ENCODE data around the gene USP1. TPM values are rescaled to one million over a fixed set of nuclear protein-coding genes. Genes with fewer than 3 reads are reported as not detected.

USP1 gene
- total RNA-seq, 4 donors from 2014 or later, result 17.6 to 26.4 (median 20.7) TPM

DNA sequence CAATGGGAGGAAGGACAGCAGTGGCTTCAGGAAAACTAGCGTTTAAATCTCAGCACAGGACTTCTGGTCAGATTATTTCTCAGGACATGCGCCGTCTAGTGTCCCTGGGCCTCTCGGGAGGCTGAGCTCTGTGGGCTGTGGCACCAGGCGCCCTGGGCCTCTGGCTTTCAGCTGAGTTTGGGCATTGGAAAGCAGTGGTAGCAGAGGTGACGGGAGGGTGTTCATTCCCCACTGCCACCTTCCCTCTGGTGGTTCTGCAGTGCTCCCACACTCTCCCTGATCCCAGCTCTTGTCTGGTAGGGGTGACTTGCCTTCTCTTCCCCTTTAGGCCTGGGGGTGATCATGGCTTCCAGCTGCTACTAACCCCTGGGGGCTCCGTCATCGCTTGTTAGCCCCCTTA is 42.2 kb upstream of the USP1 start:
- Histone ChIP-seq H3K27me3 (no peaks in the 10 kb centered on the region), H3K36me3 (no peaks in the 10 kb centered on the region), H3K4me1 (peaks cover 4% of the 10 kb centered on the region), H3K9me3 (no peaks in the 10 kb centered on the region), H3K27ac (no peak overlapping the region), H3K4me3 (no peak overlapping the region)
- 92% methylated on average over 8 of the region's 8 CpGs for WGBS
- TF ChIP-seq EP300 (IDR thresholded peaks at IDR 0.05) (no peak), POLR2A (IDR thresholded peaks at IDR 0.05) (no peak), POLR2AphosphoS5 (IDR thresholded peaks at IDR 0.05) (no peak)
- TF ChIP-seq, protein P1, sequence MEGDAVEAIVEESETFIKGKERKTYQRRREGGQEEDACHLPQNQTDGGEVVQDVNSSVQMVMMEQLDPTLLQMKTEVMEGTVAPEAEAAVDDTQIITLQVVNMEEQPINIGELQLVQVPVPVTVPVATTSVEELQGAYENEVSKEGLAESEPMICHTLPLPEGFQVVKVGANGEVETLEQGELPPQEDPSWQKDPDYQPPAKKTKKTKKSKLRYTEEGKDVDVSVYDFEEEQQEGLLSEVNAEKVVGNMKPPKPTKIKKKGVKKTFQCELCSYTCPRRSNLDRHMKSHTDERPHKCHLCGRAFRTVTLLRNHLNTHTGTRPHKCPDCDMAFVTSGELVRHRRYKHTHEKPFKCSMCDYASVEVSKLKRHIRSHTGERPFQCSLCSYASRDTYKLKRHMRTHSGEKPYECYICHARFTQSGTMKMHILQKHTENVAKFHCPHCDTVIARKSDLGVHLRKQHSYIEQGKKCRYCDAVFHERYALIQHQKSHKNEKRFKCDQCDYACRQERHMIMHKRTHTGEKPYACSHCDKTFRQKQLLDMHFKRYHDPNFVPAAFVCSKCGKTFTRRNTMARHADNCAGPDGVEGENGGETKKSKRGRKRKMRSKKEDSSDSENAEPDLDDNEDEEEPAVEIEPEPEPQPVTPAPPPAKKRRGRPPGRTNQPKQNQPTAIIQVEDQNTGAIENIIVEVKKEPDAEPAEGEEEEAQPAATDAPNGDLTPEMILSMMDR (IDR thresholded peaks at IDR 0.05), result no peak
- DNase-seq (ENCODE audit: low spot score in 2 of 2), result no peak

DNA sequence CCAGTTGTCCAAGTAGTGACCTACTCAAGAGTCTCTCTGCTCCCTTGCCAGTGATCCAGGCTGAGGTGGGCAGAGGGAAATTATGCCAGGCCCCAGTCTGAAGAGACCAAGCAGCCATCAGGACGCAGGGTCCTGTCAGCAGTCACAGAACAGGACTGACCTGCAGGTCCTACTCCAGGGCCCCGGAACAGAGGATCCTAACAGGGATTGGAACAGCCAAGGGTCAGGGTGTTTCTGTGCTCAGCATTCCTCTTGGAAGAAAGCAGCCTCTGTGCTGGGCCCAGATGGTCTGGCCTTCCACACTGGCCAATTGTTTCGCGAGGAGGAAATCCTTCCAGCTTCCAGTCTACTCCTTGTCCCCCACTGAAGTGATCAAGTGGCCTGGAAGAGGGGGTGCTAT is 41.6 kb upstream of the USP1 start:
- DNase-seq (ENCODE audit: low spot score in 2 of 2), result no peak
- peaks cover 4% of the 10 kb centered on the region for H3K4me1 ChIP-seq
- WGBS, result 73% methylated on average over 2 of the region's 4 CpGs
- no peaks in the 10 kb centered on the region for H3K36me3 ChIP-seq
- H3K9me3 ChIP-seq, result no peaks in the 10 kb centered on the region
- H3K4me3 ChIP-seq, result no peak overlapping the region
- TF ChIP-seq EP300 (IDR thresholded peaks at IDR 0.05), result no peak
- TF ChIP-seq POLR2A (IDR thresholded peaks at IDR 0.05), result no peak
- TF ChIP-seq POLR2AphosphoS5 (IDR thresholded peaks at IDR 0.05), result no peak
- TF ChIP-seq, protein P1 (IDR thresholded peaks at IDR 0.05), result no peak
- H3K27ac ChIP-seq, result no peak overlapping the region
- H3K27me3 ChIP-seq, result no peaks in the 10 kb centered on the region

DNA sequence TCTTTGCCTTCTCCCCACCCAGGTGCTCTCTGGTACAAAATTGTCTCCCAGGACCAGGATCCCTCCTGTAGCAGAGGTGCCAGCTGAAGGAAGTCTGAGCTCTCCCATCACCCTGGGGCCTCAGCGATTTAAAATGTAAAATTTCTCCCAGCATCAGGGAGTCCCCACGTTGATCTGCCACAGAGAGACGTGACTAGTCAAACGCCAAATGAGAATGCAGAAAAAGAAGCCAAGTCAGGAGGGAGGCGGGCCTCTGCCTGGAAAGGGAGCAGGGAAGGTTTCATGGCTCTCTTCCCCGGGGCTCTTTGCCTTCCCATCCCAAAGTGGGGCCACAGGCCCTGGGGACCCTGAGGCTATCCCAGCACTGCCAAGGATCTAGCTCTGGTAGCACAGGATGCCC is 40.0 kb upstream of the USP1 start:
- no peak overlapping the region for H3K27ac ChIP-seq
- no peaks in the 10 kb centered on the region for H3K9me3 ChIP-seq
- WGBS, result 53% methylated on average over 6 of the region's 6 CpGs
- no peaks in the 10 kb centered on the region for H3K27me3 ChIP-seq
- DNase-seq (ENCODE audit: low spot score in 2 of 2), result no peak
- H3K4me1 ChIP-seq, result peaks cover 4% of the 10 kb centered on the region
- H3K4me3 ChIP-seq, result no peak overlapping the region
- no peak for TF ChIP-seq POLR2AphosphoS5 (IDR thresholded peaks at IDR 0.05)
- no peak for TF ChIP-seq EP300 (IDR thresholded peaks at IDR 0.05)
- TF ChIP-seq POLR2A (IDR thresholded peaks at IDR 0.05), result no peak
- TF ChIP-seq, protein P1 (IDR thresholded peaks at IDR 0.05), result no peak
- no peaks in the 10 kb centered on the region for H3K36me3 ChIP-seq

DNA sequence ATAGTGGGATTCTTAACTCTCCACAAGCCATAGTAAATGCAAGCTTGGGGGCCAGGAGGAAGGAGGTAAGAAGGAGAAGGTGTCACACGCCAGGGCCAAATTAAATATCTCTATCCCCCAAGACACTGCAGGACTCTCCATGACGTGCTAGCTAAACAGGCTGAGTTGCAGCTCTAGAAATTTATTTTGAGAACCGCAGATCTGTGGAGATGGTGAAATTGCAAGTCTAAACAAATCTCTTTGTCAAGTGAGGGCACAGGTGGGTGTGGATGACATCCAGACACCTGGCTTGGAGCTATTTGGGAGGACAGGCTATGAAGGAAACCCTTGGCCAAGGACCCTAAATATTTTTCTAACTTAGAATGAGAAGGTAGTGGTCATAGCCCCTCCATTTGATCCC is 39.5 kb upstream of the USP1 start:
- H3K9me3 ChIP-seq, result no peaks in the 10 kb centered on the region
- H3K27ac ChIP-seq, result no peak overlapping the region
- 84% methylated on average over 3 of the region's 3 CpGs for WGBS
- DNase-seq (ENCODE audit: low spot score in 2 of 2), result no peak
- no peaks in the 10 kb centered on the region for H3K27me3 ChIP-seq
- no peaks in the 10 kb centered on the region for H3K36me3 ChIP-seq
- H3K4me1 ChIP-seq, result peaks cover 4% of the 10 kb centered on the region
- H3K4me3 ChIP-seq, result no peak overlapping the region
- TF ChIP-seq, protein P1 (IDR thresholded peaks at IDR 0.05), result no peak
- TF ChIP-seq POLR2A (IDR thresholded peaks at IDR 0.05) (no peak), POLR2AphosphoS5 (IDR thresholded peaks at IDR 0.05) (no peak), EP300 (IDR thresholded peaks at IDR 0.05) (no peak)

DNA sequence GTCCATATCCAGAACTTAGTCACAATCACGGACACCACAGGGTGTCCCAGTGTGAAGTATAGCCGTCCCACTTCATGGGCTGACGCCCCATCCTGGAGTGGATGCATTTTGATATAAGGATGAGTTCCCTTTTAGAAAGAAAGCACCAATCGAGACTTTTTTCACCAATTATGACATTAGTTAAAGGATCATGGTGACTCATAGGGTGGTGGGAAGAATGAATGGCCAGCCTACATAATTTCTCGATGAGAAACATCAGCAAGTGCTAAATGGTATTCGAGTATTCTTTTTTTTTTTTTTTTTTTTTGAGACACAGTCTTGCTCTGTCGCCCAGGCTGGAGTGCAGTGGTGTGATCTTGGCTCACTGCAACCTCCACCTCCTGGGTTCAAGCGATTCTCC is 38.5 kb upstream of the USP1 start:
- H3K9me3 ChIP-seq, result no peaks in the 10 kb centered on the region
- H3K4me3 ChIP-seq, result no peak overlapping the region
- DNase-seq (ENCODE audit: low spot score in 2 of 2), result no peak
- H3K27me3 ChIP-seq, result no peaks in the 10 kb centered on the region
- 74% methylated on average over 8 of the region's 8 CpGs for WGBS
- no peaks in the 10 kb centered on the region for H3K36me3 ChIP-seq
- no peak overlapping the region for H3K27ac ChIP-seq
- TF ChIP-seq, protein P1 (IDR thresholded peaks at IDR 0.05), result no peak
- H3K4me1 ChIP-seq, result peaks cover 4% of the 10 kb centered on the region
